ENCODE results near the gene TIMM17A. TPM values are rescaled to one million over a fixed set of nuclear protein-coding genes. Genes with fewer than 3 reads are reported as not detected.

TIMM17A gene
- polyA plus RNA-seq, 1 donor (not counting 4 experiments of a cell fraction or from before 2014, with no cell fraction given), result 116 TPM

- peaks cover 2% of the 10 kb centered on the region for H3K9me1 ChIP-seq (ENCODE audit: control insufficient read depth, extremely low read depth, insufficient read depth, low read length)
- H3K27me3 ChIP-seq (ENCODE audit: control insufficient read depth, extremely low read depth, insufficient read depth, low read length), result no peaks in the 10 kb centered on the region
- H3K4me2 ChIP-seq (ENCODE audit: control insufficient read depth, extremely low read depth, insufficient read depth, low read depth, low read length), result no peak overlapping the region
- no peak overlapping the region for H3K9ac ChIP-seq (ENCODE audit: control insufficient read depth, extremely low read depth, insufficient read depth, low read length)
- no peak overlapping the region for H3K27ac ChIP-seq (ENCODE audit: control insufficient read depth, insufficient read depth, low read length)
- H3K36me3 ChIP-seq (ENCODE audit: control insufficient read depth in 2 of 2, extremely low read depth in 1 of 2, insufficient read depth in 2 of 2, low read length in 2 of 2), result no peaks in the 10 kb centered on the region
- no peaks in the 10 kb centered on the region for H3K79me2 ChIP-seq (ENCODE audit: control insufficient read depth, insufficient read depth, low read length)
- no peak overlapping the region for H2AFZ ChIP-seq (ENCODE audit: control insufficient read depth, low read length)
- H3K9me3 ChIP-seq (ENCODE audit: control insufficient read depth, low read depth, low read length), result no peaks in the 10 kb centered on the region
- no peak for TF ChIP-seq EZH2 (IDR thresholded peaks at IDR 0.05; ENCODE audit: low read length)
- TF ChIP-seq, protein P1, sequence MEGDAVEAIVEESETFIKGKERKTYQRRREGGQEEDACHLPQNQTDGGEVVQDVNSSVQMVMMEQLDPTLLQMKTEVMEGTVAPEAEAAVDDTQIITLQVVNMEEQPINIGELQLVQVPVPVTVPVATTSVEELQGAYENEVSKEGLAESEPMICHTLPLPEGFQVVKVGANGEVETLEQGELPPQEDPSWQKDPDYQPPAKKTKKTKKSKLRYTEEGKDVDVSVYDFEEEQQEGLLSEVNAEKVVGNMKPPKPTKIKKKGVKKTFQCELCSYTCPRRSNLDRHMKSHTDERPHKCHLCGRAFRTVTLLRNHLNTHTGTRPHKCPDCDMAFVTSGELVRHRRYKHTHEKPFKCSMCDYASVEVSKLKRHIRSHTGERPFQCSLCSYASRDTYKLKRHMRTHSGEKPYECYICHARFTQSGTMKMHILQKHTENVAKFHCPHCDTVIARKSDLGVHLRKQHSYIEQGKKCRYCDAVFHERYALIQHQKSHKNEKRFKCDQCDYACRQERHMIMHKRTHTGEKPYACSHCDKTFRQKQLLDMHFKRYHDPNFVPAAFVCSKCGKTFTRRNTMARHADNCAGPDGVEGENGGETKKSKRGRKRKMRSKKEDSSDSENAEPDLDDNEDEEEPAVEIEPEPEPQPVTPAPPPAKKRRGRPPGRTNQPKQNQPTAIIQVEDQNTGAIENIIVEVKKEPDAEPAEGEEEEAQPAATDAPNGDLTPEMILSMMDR (optimal IDR thresholded peaks at IDR 0.05 in 1 of 3, IDR thresholded peaks at IDR 0.05 in 1 of 3, conservative IDR thresholded peaks at IDR 0.05 in 1 of 3; ENCODE audit: extremely low read depth in 1 of 3, insufficient read depth in 2 of 3, low read length in 3 of 3), result no peak
- DNase-seq (ENCODE audit: low read depth, low spot score) (no peak), FAIRE-seq (no peak)
- dilution Hi-C loops (cut with MboI; ENCODE audit: extremely low pct_ligation_motif_present, low sequenced_read_pairs), result no loop called here
- H3K4me3 ChIP-seq (ENCODE audit: control insufficient read depth in 2 of 3, extremely low read depth in 1 of 3, insufficient read depth in 2 of 3, low read depth in 1 of 3, low read length in 3 of 3), result no peak overlapping the region
- H4K20me1 ChIP-seq (ENCODE audit: control insufficient read depth, extremely low read depth, insufficient read depth, low read length), result no peaks in the 10 kb centered on the region
- peaks cover 22% of the 10 kb centered on the region for H3K4me1 ChIP-seq (ENCODE audit: control insufficient read depth, extremely low read depth, insufficient read depth, low read length)
Measured at GRCh38 chr1:202013603-202014002, 58.3 kb downstream of the TIMM17A start.

GRCh38 chr1:202014060-202014459 is 58.8 kb downstream of the TIMM17A start:
- TF ChIP-seq, protein P1 (optimal IDR thresholded peaks at IDR 0.05 in 1 of 3, IDR thresholded peaks at IDR 0.05 in 1 of 3, conservative IDR thresholded peaks at IDR 0.05 in 1 of 3; ENCODE audit: extremely low read depth in 1 of 3, insufficient read depth in 2 of 3, low read length in 3 of 3), result no peak
- no peak for TF ChIP-seq EZH2 (IDR thresholded peaks at IDR 0.05; ENCODE audit: low read length)
- dilution Hi-C loops (cut with MboI; ENCODE audit: extremely low pct_ligation_motif_present, low sequenced_read_pairs), result no loop called here

More at GRCh38 chr1:202014060-202014459, 58.8 kb downstream of the TIMM17A start:
- Histone ChIP-seq H3K4me1 (ENCODE audit: control insufficient read depth, extremely low read depth, insufficient read depth, low read length) (peaks cover 24% of the 10 kb centered on the region), H3K36me3 (ENCODE audit: control insufficient read depth in 2 of 2, extremely low read depth in 1 of 2, insufficient read depth in 2 of 2, low read length in 2 of 2) (no peaks in the 10 kb centered on the region), H3K79me2 (ENCODE audit: control insufficient read depth, insufficient read depth, low read length) (no peaks in the 10 kb centered on the region), H3K4me2 (ENCODE audit: control insufficient read depth, extremely low read depth, insufficient read depth, low read depth, low read length) (no peak overlapping the region), H3K27ac (ENCODE audit: control insufficient read depth, insufficient read depth, low read length) (no peak overlapping the region), H3K27me3 (ENCODE audit: control insufficient read depth, extremely low read depth, insufficient read depth, low read length) (no peaks in the 10 kb centered on the region), H3K4me3 (ENCODE audit: control insufficient read depth in 2 of 3, extremely low read depth in 1 of 3, insufficient read depth in 2 of 3, low read depth in 1 of 3, low read length in 3 of 3) (no peak overlapping the region), H3K9me3 (ENCODE audit: control insufficient read depth, low read depth, low read length) (no peaks in the 10 kb centered on the region), H2AFZ (ENCODE audit: control insufficient read depth, low read length) (no peak overlapping the region), H3K9me1 (ENCODE audit: control insufficient read depth, extremely low read depth, insufficient read depth, low read length) (peaks cover 6% of the 10 kb centered on the region), H3K9ac (ENCODE audit: control insufficient read depth, extremely low read depth, insufficient read depth, low read length) (no peak overlapping the region), H4K20me1 (ENCODE audit: control insufficient read depth, extremely low read depth, insufficient read depth, low read length) (no peaks in the 10 kb centered on the region)
- no peak for FAIRE-seq
- no peak for DNase-seq (ENCODE audit: low read depth, low spot score)
